SJSA1 (cell line): ENCODE results near the gene KRTAP19-7. TPM values are rescaled to one million over a fixed set of nuclear protein-coding genes. Genes with fewer than 3 reads are reported as not detected.

Experiments
- DNase-seq, 2 experiments: peaks; one replicate each; pipeline ENCODE4 v3.0.0-alpha.2; 2015 to 2020; ENCODE audit warnings: low spot score in 2 of 2, low read depth in 1 of 2
- H3K27ac ChIP-seq: fragments of 250-450 bp; sonication (Bioruptor Pico); 2 replicates; pipeline ENCODE4 v1.5.1; 2020; ENCODE audit warnings: mild to moderate bottlenecking, moderate library complexity
- H3K27me3 ChIP-seq: fragments of 250-450 bp; sonication (Bioruptor Pico); replicated peaks from 2 replicates; pipeline ENCODE4 v1.5.1; 2020; ENCODE audit warnings: mild to moderate bottlenecking, moderate library complexity
- H3K36me3 ChIP-seq: fragments of 250-450 bp; sonication (Bioruptor Pico); 2 replicates; pipeline ENCODE4 v1.5.1; 2020; ENCODE audit warnings: mild to moderate bottlenecking
- H3K4me1 ChIP-seq: fragments of 250-450 bp; sonication (Bioruptor Pico); replicated peaks from 2 replicates; pipeline ENCODE4 v1.6.1; 2021; ENCODE audit warnings: mild to moderate bottlenecking
- H3K4me3 ChIP-seq: fragments of 250-450 bp; sonication (Bioruptor Pico); 2 replicates; pipeline ENCODE4 v1.5.1; 2020; ENCODE audit warnings: mild to moderate bottlenecking
- H3K9me3 ChIP-seq: fragments of 250-450 bp; sonication (Bioruptor Pico); replicated peaks from 2 replicates; pipeline ENCODE4 v1.5.1; 2020; ENCODE audit warnings: mild to moderate bottlenecking
- total RNA-seq: library from RNA; depleted of rRNA; stranded (reverse); fragments of >200 nt; shearing (Covaris generic); gene quantifications from 2 replicates; pipeline ENCODE4 v1.2.3, GENCODE V29; 2014; rRNA removed

The KRTAP19-7 gene
- total RNA-seq, 1 experiment from 2014 or later, result not detected

GRCh38 chr21:30555095-30555494 is 6.0 kb downstream of the KRTAP19-7 start:
- H3K36me3 ChIP-seq, result no peaks in the 10 kb centered on the region
- no peak overlapping the region for H3K27ac ChIP-seq
- H3K9me3 ChIP-seq, result no peaks in the 10 kb centered on the region
- no peak overlapping the region for H3K4me3 ChIP-seq
- H3K4me1 ChIP-seq, result no peaks in the 10 kb centered on the region
- H3K27me3 ChIP-seq, result no peaks in the 10 kb centered on the region
- no peak for DNase-seq

- no peaks in the 10 kb centered on the region for H3K4me1 ChIP-seq
These were observed 8.3 kb downstream of the KRTAP19-7 start for GRCh38 chr21:30552782-30553181.

GRCh38 chr21:30541764-30542163 is 19.4 kb downstream of the KRTAP19-7 start, which contains the start of gene KRTAP19-6:
TSS of gene KRTAP19-6 (minus strand) at chr21:30541864. CDS start at chr21:30541833, 31 bp downstream.
- Histone ChIP-seq H3K9me3 (no peaks in the 10 kb centered on the region), H3K4me1 (no peaks in the 10 kb centered on the region), H3K27me3 (no peaks in the 10 kb centered on the region), H3K27ac (no peak within 1 kb of the TSS), H3K36me3 (no peaks in the 10 kb centered on the region), H3K4me3 (no peak within 1 kb of the TSS)
- DNase-seq, result no peak

More at GRCh38 chr21:30552782-30553181, 8.3 kb downstream of the KRTAP19-7 start:
- DNase-seq, result no peak
- Histone ChIP-seq H3K36me3 (no peaks in the 10 kb centered on the region), H3K27ac (no peak overlapping the region), H3K27me3 (no peaks in the 10 kb centered on the region), H3K4me3 (no peak overlapping the region), H3K9me3 (no peaks in the 10 kb centered on the region)

GRCh38 chr21:30518876-30519275 is 42.2 kb downstream of the KRTAP19-7 start:
- no peaks in the 10 kb centered on the region for H3K36me3 ChIP-seq
- no peak for DNase-seq
- H3K4me3 ChIP-seq, result no peak overlapping the region
- H3K27me3 ChIP-seq, result no peaks in the 10 kb centered on the region
- no peaks in the 10 kb centered on the region for H3K9me3 ChIP-seq
- H3K4me1 ChIP-seq, result no peaks in the 10 kb centered on the region
- H3K27ac ChIP-seq, result no peak overlapping the region

- Histone ChIP-seq H3K27ac (no peak overlapping the region), H3K27me3 (no peaks in the 10 kb centered on the region), H3K36me3 (no peaks in the 10 kb centered on the region), H3K4me1 (no peaks in the 10 kb centered on the region), H3K4me3 (no peak overlapping the region), H3K9me3 (no peaks in the 10 kb centered on the region)
- no peak for DNase-seq
These were observed 45.4 kb downstream of the KRTAP19-7 start for GRCh38 chr21:30515681-30516080.

Other genes with a start within 250 kb of the KRTAP19-7 start
- not detected in 2 replicates for gene KRTAP26-1, start 241.0 kb downstream of the KRTAP19-7 start, total RNA-seq
- not detected in 2 replicates for gene KRTAP27-1, start 223.6 kb downstream of the KRTAP19-7 start, total RNA-seq
- gene KRTAP23-1, start 212.7 kb downstream of the KRTAP19-7 start, total RNA-seq, result not detected in 2 replicates
- gene KRTAP13-2, start 189.0 kb downstream of the KRTAP19-7 start, total RNA-seq, result not detected in 2 replicates
- not detected in 2 replicates for gene KRTAP13-1, start 165.3 kb downstream of the KRTAP19-7 start, total RNA-seq
- not detected in 2 replicates for gene KRTAP13-3, start 135.4 kb downstream of the KRTAP19-7 start, total RNA-seq
- not detected in 2 replicates for gene KRTAP13-4, start 131.1 kb downstream of the KRTAP19-7 start, total RNA-seq
- not detected in 2 replicates for gene KRTAP15-1, start 121.0 kb downstream of the KRTAP19-7 start, total RNA-seq
- not detected in 2 replicates for gene KRTAP19-1, start 80.9 kb downstream of the KRTAP19-7 start, total RNA-seq
- gene KRTAP19-2, start 73.9 kb downstream of the KRTAP19-7 start, total RNA-seq, result not detected in 2 replicates
- not detected in 2 replicates for gene KRTAP19-3, start 69.3 kb downstream of the KRTAP19-7 start, total RNA-seq
- not detected in 2 replicates for gene KRTAP19-4, start 64.1 kb downstream of the KRTAP19-7 start, total RNA-seq
- not detected in 2 replicates for gene KRTAP19-5, start 59.2 kb downstream of the KRTAP19-7 start, total RNA-seq
- not detected in 2 replicates for gene KRTAP19-6, start 19.4 kb downstream of the KRTAP19-7 start, total RNA-seq
- gene KRTAP22-2, start 29.1 kb upstream of the KRTAP19-7 start, total RNA-seq, result not detected in 2 replicates
- gene KRTAP6-3, start 31.1 kb upstream of the KRTAP19-7 start, total RNA-seq, result not detected in 2 replicates
- gene KRTAP6-2, start 37.6 kb upstream of the KRTAP19-7 start, total RNA-seq, result not detected in 2 replicates
- not detected in 2 replicates for gene KRTAP22-1, start 39.8 kb upstream of the KRTAP19-7 start, total RNA-seq
- not detected in 2 replicates for gene KRTAP6-1, start 52.6 kb upstream of the KRTAP19-7 start, total RNA-seq
- not detected in 2 replicates for gene KRTAP20-1, start 55.1 kb upstream of the KRTAP19-7 start, total RNA-seq
- gene KRTAP20-4, start 59.3 kb upstream of the KRTAP19-7 start, total RNA-seq, result not detected in 2 replicates
- not detected in 2 replicates for gene KRTAP20-2, start 73.9 kb upstream of the KRTAP19-7 start, total RNA-seq
- gene KRTAP20-3, start 81.5 kb upstream of the KRTAP19-7 start, total RNA-seq, result not detected in 2 replicates
- not detected in 2 replicates for gene KRTAP21-3, start 157.5 kb upstream of the KRTAP19-7 start, total RNA-seq
- not detected in 2 replicates for gene KRTAP21-2, start 185.9 kb upstream of the KRTAP19-7 start, total RNA-seq
- gene KRTAP21-1, start 194.1 kb upstream of the KRTAP19-7 start, total RNA-seq, result not detected in 2 replicates